ENCODE results near the gene SPINK1.

DNA sequence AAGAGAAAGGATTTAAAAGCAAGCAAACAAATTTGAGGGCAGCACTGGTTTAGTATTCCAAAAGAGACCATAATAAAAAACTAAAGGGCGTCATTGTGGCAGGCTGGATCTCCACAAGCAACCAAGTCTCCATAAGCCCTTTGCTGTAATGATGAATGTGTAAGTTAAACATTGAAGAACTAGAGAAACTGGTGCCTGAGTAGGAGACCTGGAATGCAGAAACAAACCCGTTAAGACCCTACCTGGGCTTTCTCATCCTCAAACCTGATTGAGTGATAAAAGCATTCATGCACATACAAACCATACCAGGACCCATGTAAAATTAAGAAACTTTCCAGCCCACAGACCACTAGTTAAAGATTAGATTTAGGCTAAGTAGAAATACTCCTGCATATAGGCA lies 45.2 kb upstream of the SPINK1 start:
- TF ChIP-seq GATA2 (IDR thresholded peaks at IDR 0.05; ENCODE audit: low read depth, low read length): no peak
- TF ChIP-seq GATA3 (IDR thresholded peaks at IDR 0.05; ENCODE audit: low read depth, low read length): no peak

All from SH-SY5Y (cell line).